Thyroid gland (tissue), 4 donors: ENCODE results near the gene RPRML. TPM values are rescaled to one million over a fixed set of nuclear protein-coding genes. Genes with fewer than 3 reads are reported as not detected.
"Not testable (repeated sequence)": the region's sequence is repeated elsewhere in the genome, so short reads cannot be mapped to it uniquely, and the experiment has no call there.

Experiments
- DNase-seq, 2 donors: peaks; one replicate each; pipeline ENCODE4 v3.0.0-alpha.2; 2019
- H3K27ac ChIP-seq, 3 donors: fragments of 200-600 bp; sonication (generic); 1 replicate in 2 of 3; 2 replicates in 1 of 3; pipeline ENCODE4 v1.5.1; 2016 to 2019; ENCODE audit warnings: mild to moderate bottlenecking in 1 of 3, moderate library complexity in 1 of 3
- H3K27me3 ChIP-seq: fragments of 200-600 bp; sonication (generic); one replicate; pipeline ENCODE4 v1.5.1; 2019
- H3K36me3 ChIP-seq, 2 donors: fragments of 200-600 bp; sonication (generic); one replicate each; pipeline ENCODE4 v1.5.1; 2016 to 2019
- H3K4me1 ChIP-seq, 2 donors: fragments of 200-600 bp; sonication (generic); one replicate each; pipeline ENCODE4 v1.5.1; 2017 to 2019
- H3K4me3 ChIP-seq, 3 donors: fragments of 200-600 bp; sonication (generic); replicated peaks in 1 of 3; 1 replicate in 2 of 3; 2 replicates in 1 of 3; pipeline ENCODE4 v1.5.1; 2016; ENCODE audit warnings: mild to moderate bottlenecking in 1 of 3
- H3K9me3 ChIP-seq: fragments of 200-600 bp; sonication (generic); one replicate; pipeline ENCODE4 v1.5.1; 2017
- POLR2A ChIP-seq, 2 donors: fragments of 450-650 bp; IDR thresholded peaks; one replicate each; pipeline ENCODE4 v1.6.1; 2017; ENCODE audit warnings: antibody characterized with exemption in 2 of 2, mild to moderate bottlenecking in 2 of 2, moderate library complexity in 1 of 2
- WGBS, 2 donors: methylation state at CpG; one replicate each; pipeline ENCODE4 v1.1.5; 2017; 5-methylcytosine and 5-hydroxymethylcytosine counted together
- intact Hi-C: fragments of 100-400 bp; cut with DNase I; formaldehyde crosslinking; loops from one replicate; pipeline ENCODE4 v1.15.1; 2023
- total RNA-seq, 4 donors: library from RNA; depleted of rRNA; stranded (reverse); fragments of >200 nt; gene quantifications; one replicate each; pipeline ENCODE4 v1.2.3, GENCODE V29; 2016
- TF ChIP-seq, protein P1 (sequence below), 6 experiments: fragments of 200-600 bp in 3 of 6; fragments of 450-650 bp in 3 of 6; sonication (generic) in 3 of 6; IDR thresholded peaks; one replicate each; pipeline ENCODE4 v1.5.1; 2016 to 2019; ENCODE audit warnings: antibody characterized with exemption in 6 of 6, mild to moderate bottlenecking in 2 of 6, inconsistent platforms in 1 of 6, moderate library complexity in 1 of 6

Gene RPRML
- total RNA-seq, 4 donors from 2014 or later, result not detected

DNA sequence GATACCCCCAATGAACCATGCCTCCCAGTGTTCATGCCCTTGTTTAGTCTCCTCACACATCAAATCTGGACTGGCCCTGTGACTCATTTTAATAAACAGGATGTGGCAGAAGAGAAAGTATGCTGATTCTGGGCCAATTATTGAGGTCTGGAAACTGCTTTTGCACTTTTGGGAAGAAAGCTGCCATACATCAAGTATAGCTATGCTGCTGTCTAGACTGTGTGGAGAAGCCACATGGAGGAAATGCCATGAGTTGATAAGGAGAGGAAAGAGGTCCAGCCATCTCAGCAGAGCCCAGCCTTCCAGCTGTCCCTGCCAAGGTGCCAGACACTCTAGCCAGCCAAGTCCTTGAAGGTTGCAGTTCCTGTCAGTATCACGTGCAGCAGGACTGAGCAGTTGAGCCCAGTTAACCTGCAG lies 16.7 kb downstream of the RPRML start:
- intact Hi-C loops, result no loop called here
- no peak overlapping the region for H3K27ac ChIP-seq
- H3K4me1 ChIP-seq, result no peaks in the 10 kb centered on the region
- no peaks in the 10 kb centered on the region for H3K36me3 ChIP-seq
- H3K27me3 ChIP-seq, result no peaks in the 10 kb centered on the region
- H3K4me3 ChIP-seq, result no peak overlapping the region
- 0 to 9% methylated on average over 1 of the region's 1 CpG for WGBS, 2 donors
- DNase-seq, result no peak
- TF ChIP-seq, protein P1, sequence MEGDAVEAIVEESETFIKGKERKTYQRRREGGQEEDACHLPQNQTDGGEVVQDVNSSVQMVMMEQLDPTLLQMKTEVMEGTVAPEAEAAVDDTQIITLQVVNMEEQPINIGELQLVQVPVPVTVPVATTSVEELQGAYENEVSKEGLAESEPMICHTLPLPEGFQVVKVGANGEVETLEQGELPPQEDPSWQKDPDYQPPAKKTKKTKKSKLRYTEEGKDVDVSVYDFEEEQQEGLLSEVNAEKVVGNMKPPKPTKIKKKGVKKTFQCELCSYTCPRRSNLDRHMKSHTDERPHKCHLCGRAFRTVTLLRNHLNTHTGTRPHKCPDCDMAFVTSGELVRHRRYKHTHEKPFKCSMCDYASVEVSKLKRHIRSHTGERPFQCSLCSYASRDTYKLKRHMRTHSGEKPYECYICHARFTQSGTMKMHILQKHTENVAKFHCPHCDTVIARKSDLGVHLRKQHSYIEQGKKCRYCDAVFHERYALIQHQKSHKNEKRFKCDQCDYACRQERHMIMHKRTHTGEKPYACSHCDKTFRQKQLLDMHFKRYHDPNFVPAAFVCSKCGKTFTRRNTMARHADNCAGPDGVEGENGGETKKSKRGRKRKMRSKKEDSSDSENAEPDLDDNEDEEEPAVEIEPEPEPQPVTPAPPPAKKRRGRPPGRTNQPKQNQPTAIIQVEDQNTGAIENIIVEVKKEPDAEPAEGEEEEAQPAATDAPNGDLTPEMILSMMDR (IDR thresholded peaks at IDR 0.05), result no peak
- TF ChIP-seq POLR2A (IDR thresholded peaks at IDR 0.05), result no peak
- no peaks in the 10 kb centered on the region for H3K9me3 ChIP-seq

DNA sequence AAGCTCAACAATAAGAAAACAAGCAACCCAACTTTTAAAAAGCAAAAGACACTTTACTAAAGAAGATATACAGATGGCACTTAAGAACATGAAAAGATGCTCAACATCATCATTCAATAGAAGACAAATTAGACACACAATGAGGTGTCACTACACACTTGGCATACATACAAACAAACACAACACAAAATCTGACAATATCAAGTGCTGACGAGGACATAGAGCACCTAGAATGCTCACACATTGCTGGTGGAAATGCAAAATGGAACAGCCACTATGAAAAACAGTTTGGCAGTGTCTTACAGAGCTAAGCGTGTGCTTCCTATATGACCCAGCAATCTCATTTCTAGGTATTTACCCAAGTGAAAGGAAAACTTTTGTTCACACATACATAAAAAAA lies 18.9 kb downstream of the RPRML start:
- no peak for TF ChIP-seq POLR2A (IDR thresholded peaks at IDR 0.05)
- TF ChIP-seq, protein P1 (IDR thresholded peaks at IDR 0.05), result no peak
- WGBS, 2 donors, result 46 to 47% methylated on average over 2 of the region's 2 CpGs
- Histone ChIP-seq H3K9me3 (no peaks in the 10 kb centered on the region), H3K27me3 (no peaks in the 10 kb centered on the region), H3K4me3 (no peak overlapping the region), H3K4me1 (no peaks in the 10 kb centered on the region), H3K36me3 (no peaks in the 10 kb centered on the region), H3K27ac (no peak overlapping the region)
- no peak for DNase-seq
- intact Hi-C loops, result no loop called here

DNA sequence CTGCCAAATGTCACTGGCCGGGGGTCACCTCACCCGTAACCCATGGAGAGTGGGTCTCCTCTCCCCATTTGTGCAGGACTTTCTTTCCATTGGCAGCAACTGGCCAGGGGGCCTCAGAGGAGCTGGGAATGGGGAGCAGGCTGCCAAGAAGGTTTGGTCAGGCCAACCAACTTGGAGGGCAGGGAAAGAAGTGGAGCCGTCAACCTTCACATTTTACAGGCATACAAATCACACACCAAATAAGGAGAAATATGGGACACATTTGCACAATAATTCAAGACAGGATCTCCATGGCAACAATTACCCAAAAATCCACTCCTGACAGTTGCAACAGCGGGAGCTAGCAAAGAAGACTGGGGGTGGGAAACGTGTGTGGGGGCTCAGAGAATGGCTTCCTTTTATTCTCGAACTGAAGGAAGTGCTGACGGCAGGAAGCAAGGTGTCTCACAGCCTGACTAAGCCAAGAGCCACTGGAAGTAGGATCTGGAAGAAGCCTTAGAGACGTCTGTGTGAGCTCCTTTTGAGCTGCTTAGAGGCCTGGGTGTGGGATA lies 20.9 kb downstream of the RPRML start:
- no peak for DNase-seq
- H3K27me3 ChIP-seq, result no peaks in the 10 kb centered on the region
- intact Hi-C loops, result no loop called here
- H3K4me3 ChIP-seq, result no peak overlapping the region
- H3K4me1 ChIP-seq, result no peaks in the 10 kb centered on the region
- H3K9me3 ChIP-seq, result no peaks in the 10 kb centered on the region
- no peaks in the 10 kb centered on the region for H3K36me3 ChIP-seq
- no peak for TF ChIP-seq POLR2A (IDR thresholded peaks at IDR 0.05)
- TF ChIP-seq, protein P1 (IDR thresholded peaks at IDR 0.05), result no peak
- no peak overlapping the region for H3K27ac ChIP-seq
- 62 to 65% methylated on average over 7 to 8 of the region's 8 CpGs for WGBS, 2 donors

DNA sequence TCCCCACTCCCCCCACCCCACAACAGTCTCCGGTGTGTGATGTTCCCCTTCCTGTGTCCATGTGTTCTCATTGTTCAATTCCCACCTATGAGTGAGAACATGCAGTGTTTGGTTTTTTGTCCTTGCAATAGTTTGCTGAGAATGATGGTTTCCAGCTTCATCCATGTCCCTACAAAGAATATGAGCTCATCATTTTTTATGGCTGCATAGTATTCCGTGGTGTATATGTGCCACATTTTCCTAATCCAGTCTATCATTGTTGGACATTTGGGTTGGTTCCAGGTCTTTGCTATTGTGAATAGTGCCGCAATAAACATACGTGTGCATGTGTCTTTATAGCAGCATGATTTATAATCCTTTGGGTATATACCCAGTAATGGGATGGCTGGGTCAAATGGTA lies 25.9 kb downstream of the RPRML start:
- WGBS, 2 donors, result 88 to 100% methylated on average over 2 of the region's 4 CpGs
- H3K4me1 ChIP-seq, H3K36me3 ChIP-seq, H3K9me3 ChIP-seq, H3K27ac ChIP-seq, H3K27me3 ChIP-seq, H3K4me3 ChIP-seq, DNase-seq, intact Hi-C loops: not testable (repeated sequence)

DNA sequence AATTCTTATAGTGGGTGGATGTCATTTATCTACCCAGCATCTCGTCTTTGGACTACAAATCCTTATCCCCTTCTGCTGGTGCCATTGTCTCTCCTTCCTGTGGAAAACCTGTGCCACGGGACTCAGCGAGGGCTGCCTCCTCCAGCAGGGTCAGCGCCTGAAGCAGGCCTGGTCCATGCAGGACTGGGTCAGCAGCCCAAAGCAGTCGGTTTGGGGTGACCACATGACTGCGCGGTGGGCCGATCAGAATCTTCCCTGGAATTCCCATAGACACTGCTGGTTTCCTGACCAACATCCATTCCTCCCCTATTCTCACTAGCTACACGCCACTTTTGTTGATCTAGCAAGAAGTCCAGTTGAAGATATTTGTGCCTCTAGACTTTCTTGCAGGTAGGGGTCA lies 26.9 kb downstream of the RPRML start:
- intact Hi-C loops, result no loop called here
- Histone ChIP-seq H3K4me3 (no peak overlapping the region), H3K36me3 (no peaks in the 10 kb centered on the region), H3K9me3 (no peaks in the 10 kb centered on the region), H3K4me1 (no peaks in the 10 kb centered on the region), H3K27me3 (no peaks in the 10 kb centered on the region), H3K27ac (no peak overlapping the region)
- no peak for DNase-seq
- no peak for TF ChIP-seq POLR2A (IDR thresholded peaks at IDR 0.05)
- TF ChIP-seq, protein P1 (IDR thresholded peaks at IDR 0.05), result no peak
- 78 to 79% methylated on average over 9 of the region's 9 CpGs for WGBS, 2 donors

- no peaks in the 10 kb centered on the region for H3K27me3 ChIP-seq
- H3K9me3 ChIP-seq, result no peaks in the 10 kb centered on the region
- intact Hi-C loops, result no loop called here
- no peaks in the 10 kb centered on the region for H3K36me3 ChIP-seq
- DNase-seq, result no peak
- no peak overlapping the region for H3K4me3 ChIP-seq
- H3K4me1 ChIP-seq, result no peaks in the 10 kb centered on the region
- no peak overlapping the region for H3K27ac ChIP-seq
- 24 to 31% methylated on average over 5 of the region's 5 CpGs for WGBS, 2 donors
- no peak for TF ChIP-seq POLR2A (IDR thresholded peaks at IDR 0.05)
- TF ChIP-seq, protein P1 (IDR thresholded peaks at IDR 0.05), result no peak
These were observed 27.3 kb downstream of the RPRML start for GRCh38 chr17:46951706-46952105.
